ENCODE data around the gene SEMA3B. TPM values are rescaled to one million over a fixed set of nuclear protein-coding genes. Genes with fewer than 3 reads are reported as not detected.
A peak's percentile ranks its signal among the peaks of the same experiment; 100 is the strongest.

SEMA3B gene
- total RNA-seq, 1 experiment from 2014 or later = 6.4 TPM

DNA sequence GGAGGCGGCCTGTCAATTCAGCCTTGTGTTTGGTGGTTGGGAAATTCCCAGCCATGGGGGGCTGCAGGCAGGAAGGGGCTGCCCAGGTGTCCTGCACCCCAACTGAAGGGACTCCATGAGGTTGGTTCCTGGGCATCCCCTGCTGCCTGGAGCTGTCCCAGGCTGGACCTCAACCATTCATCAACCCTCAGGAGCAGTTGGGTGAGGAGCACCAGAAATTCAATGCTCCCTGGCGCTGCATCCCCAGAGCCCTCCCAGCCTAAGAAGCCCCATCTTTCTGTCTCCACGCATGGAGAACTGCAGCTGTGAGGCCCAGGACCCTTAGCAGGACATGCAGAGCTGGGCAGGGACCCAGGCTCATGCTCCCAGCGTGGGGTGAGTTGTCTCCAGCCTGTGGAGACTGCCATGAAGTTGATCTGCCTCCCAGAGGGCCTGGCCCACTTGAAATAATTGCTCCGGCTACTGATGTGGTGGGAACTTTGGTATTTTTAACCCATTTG is 8.0 kb upstream of the SEMA3B start:
- Histone ChIP-seq H3K56ac (ENCODE audit: insufficient read length, low read depth, low read length) (no peak overlapping the region), H3K9ac (ENCODE audit: extremely low read depth, insufficient read length, low read length) (no peak overlapping the region), H4K8ac (replicated peaks; ENCODE audit: insufficient read length, low read depth, low read length) (no peak overlapping the region), H3K4me2 (ENCODE audit: insufficient read depth, insufficient read length, low read length) (peak overlapping the region; percentile 30), H2BK20ac (ENCODE audit: low read depth, low read length, poor library complexity, severe bottlenecking) (no peak overlapping the region), H2AK5ac (ENCODE audit: insufficient read length, low read length) (no peak overlapping the region), H2AFZ (ENCODE audit: low read length) (no peak overlapping the region), H4K5ac (ENCODE audit: insufficient read length, low read depth, low read length) (no peak overlapping the region), H3K4ac (ENCODE audit: low read depth, low read length) (no peak overlapping the region), H3T11ph (ENCODE audit: low read length) (no peak overlapping the region), H3K9me3 (ENCODE audit: control insufficient read depth, low read depth, low read length) (no peaks in the 10 kb centered on the region), H2BK120ac (ENCODE audit: low read depth, low read length, poor library complexity, severe bottlenecking) (no peak overlapping the region), H2BK5ac (ENCODE audit: insufficient read length, low read length) (no peak overlapping the region), H2BK12ac (ENCODE audit: insufficient read length, low read depth, low read length) (no peak overlapping the region), H3K4me1 (ENCODE audit: insufficient read depth, low read length) (peaks cover 3% of the 10 kb centered on the region; the same call in 1 of the 2 replicates), H3K23me2 (ENCODE audit: insufficient read length, low read depth, low read length, poor library complexity, severe bottlenecking) (no peaks in the 10 kb centered on the region), H3K27ac (ENCODE audit: insufficient read length, low read depth, low read length) (no peak overlapping the region), H4K91ac (ENCODE audit: insufficient read length, low read depth, low read length) (no peak overlapping the region), H3K79me2 (ENCODE audit: insufficient read depth, low read length) (no peaks in the 10 kb centered on the region), H3K79me1 (ENCODE audit: insufficient read depth, low read depth, low read length, poor library complexity, severe bottlenecking) (no peaks in the 10 kb centered on the region), H2BK15ac (ENCODE audit: low read depth, low read length) (no peak overlapping the region), H3K18ac (ENCODE audit: insufficient read length, low read depth, low read length) (peak overlapping the region; percentile 93), H4K20me1 (ENCODE audit: control insufficient read depth, insufficient read depth, insufficient read length) (no peaks in the 10 kb centered on the region), H3K23ac (ENCODE audit: insufficient read length, low read depth, low read length) (no peak overlapping the region), H3K27me3 (ENCODE audit: insufficient read depth, low read length) (no peaks in the 10 kb centered on the region), H3K14ac (ENCODE audit: insufficient read depth, low read length) (peak overlapping the region; percentile 16; the same call in 1 of the 2 replicates)
- peaks cover 32 to 59% of the 10 kb centered on the region in 2 experiments for H3K4me1 Mint-ChIP-seq
- DNase-seq = no peak
- H3K4me3 Mint-ChIP-seq = peak overlapping the region; percentile 57 to 70; a peak in 4 of 5 replicates
- peak overlapping the region in 2 of 3 experiments; percentile 73 to 93; a peak in 5 of 7 replicates for H3K27ac Mint-ChIP-seq
- TF ChIP-seq, protein P1, sequence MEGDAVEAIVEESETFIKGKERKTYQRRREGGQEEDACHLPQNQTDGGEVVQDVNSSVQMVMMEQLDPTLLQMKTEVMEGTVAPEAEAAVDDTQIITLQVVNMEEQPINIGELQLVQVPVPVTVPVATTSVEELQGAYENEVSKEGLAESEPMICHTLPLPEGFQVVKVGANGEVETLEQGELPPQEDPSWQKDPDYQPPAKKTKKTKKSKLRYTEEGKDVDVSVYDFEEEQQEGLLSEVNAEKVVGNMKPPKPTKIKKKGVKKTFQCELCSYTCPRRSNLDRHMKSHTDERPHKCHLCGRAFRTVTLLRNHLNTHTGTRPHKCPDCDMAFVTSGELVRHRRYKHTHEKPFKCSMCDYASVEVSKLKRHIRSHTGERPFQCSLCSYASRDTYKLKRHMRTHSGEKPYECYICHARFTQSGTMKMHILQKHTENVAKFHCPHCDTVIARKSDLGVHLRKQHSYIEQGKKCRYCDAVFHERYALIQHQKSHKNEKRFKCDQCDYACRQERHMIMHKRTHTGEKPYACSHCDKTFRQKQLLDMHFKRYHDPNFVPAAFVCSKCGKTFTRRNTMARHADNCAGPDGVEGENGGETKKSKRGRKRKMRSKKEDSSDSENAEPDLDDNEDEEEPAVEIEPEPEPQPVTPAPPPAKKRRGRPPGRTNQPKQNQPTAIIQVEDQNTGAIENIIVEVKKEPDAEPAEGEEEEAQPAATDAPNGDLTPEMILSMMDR (conservative IDR thresholded peaks at IDR 0.05) = no peak
- H3K36me3 Mint-ChIP-seq (ENCODE audit: insufficient read depth in 1 of 3, low read depth in 3 of 3) = peaks cover 14 to 30% (median 29%) of the 10 kb centered on the region in 3 experiments; a peak in 6 of 7 replicates
- H3K27me3 Mint-ChIP-seq (ENCODE audit: low read depth) = peaks cover 1% of the 10 kb centered on the region; the same call in 1 of the 2 replicates
- no peaks in the 10 kb centered on the region for H3K9me3 Mint-ChIP-seq
- no CpG with 5 or more reads among the region's 5 CpGs for WGBS (ENCODE audit: extremely low coverage, insufficient read length, low lambda C conversion rate)
